Neural progenitor cell (in vitro differentiated cells): ENCODE data around the gene DZIP1L.

ENCODE experiments used
- CTCF ChIP-seq: fragments of 200-600 bp; sonication (generic); IDR thresholded peaks from 2 replicates; pipeline ENCODE4 v1.5.1; 2017; ENCODE audit warnings: antibody characterized with exemption, mild to moderate bottlenecking
- EZH2 ChIP-seq: fragments of 200-600 bp; sonication (generic); IDR thresholded peaks from 2 replicates; pipeline ENCODE4 v1.6.1; 2017; ENCODE audit warnings: antibody characterized with exemption, mild to moderate bottlenecking, moderate library complexity

- TF ChIP-seq CTCF = no peak
- TF ChIP-seq EZH2 = no peak
These were observed 24.3 kb upstream of the DZIP1L start for GRCh38 chr3:138139691-138140090.
